ENCODE measurements around the gene CCDC61. TPM values are rescaled to one million over a fixed set of nuclear protein-coding genes. Genes with fewer than 3 reads are reported as not detected.

CCDC61 gene
- total RNA-seq, 1 donor = 5.7 TPM

Small RNAs within 50 kb of the gene (small RNA-seq; reads per million reads assigned to genes)
- gene MIR769 = 5.5 reads per million, percentile 89 among the genes with 10 or more reads in this experiment

Other genes starting within 250 kb of the CCDC61 start
- gene SIX5, start 226.2 kb upstream of the CCDC61 start, total RNA-seq (ENCODE audit: low replicate concordance) = 9.5 and 16.4 TPM in 2 replicates
- 46.5 and 85.2 TPM in 2 replicates for gene DMPK, start 213.0 kb upstream of the CCDC61 start, total RNA-seq (ENCODE audit: low replicate concordance)
- 28.6 and 41.4 TPM in 2 replicates for gene DMWD, start 202.6 kb upstream of the CCDC61 start, total RNA-seq (ENCODE audit: low replicate concordance)
- 0.18 TPM in 1 of 2 replicates, not detected in the other for gene RSPH6A, start 180.2 kb upstream of the CCDC61 start, total RNA-seq (ENCODE audit: low replicate concordance)
- 21.3 and 38.1 TPM in 2 replicates for gene SYMPK, start 132.3 kb upstream of the CCDC61 start, total RNA-seq (ENCODE audit: low replicate concordance)
- not detected in 2 replicates for gene FOXA3, start 131.1 kb upstream of the CCDC61 start, total RNA-seq (ENCODE audit: low replicate concordance)
- 21.3 and 25.7 TPM in 2 replicates for gene IRF2BP1, start 109.3 kb upstream of the CCDC61 start, total RNA-seq (ENCODE audit: low replicate concordance)
- gene MYPOP, start 92.9 kb upstream of the CCDC61 start, total RNA-seq (ENCODE audit: low replicate concordance) = 0.33 and 2.4 TPM in 2 replicates
- not detected in 2 replicates for gene NANOS2, start 80.7 kb upstream of the CCDC61 start, total RNA-seq (ENCODE audit: low replicate concordance)
- gene NOVA2, start 21.6 kb upstream of the CCDC61 start, total RNA-seq (ENCODE audit: low replicate concordance) = under 0.01 and 0.27 TPM in 2 replicates
- gene PGLYRP1, start 27.6 kb downstream of the CCDC61 start, total RNA-seq (ENCODE audit: low replicate concordance) = not detected in 2 replicates
- 0.27 and 0.74 TPM in 2 replicates for gene IGFL4, start 45.5 kb downstream of the CCDC61 start, total RNA-seq (ENCODE audit: low replicate concordance)
- not detected in 2 replicates for gene IGFL3, start 129.2 kb downstream of the CCDC61 start, total RNA-seq (ENCODE audit: low replicate concordance)
- gene IGFL2, start 152.8 kb downstream of the CCDC61 start, total RNA-seq (ENCODE audit: low replicate concordance) = 0.09 TPM in 1 of 2 replicates, not detected in the other
- gene IGFL1, start 234.3 kb downstream of the CCDC61 start, total RNA-seq (ENCODE audit: low replicate concordance) = not detected in 2 replicates

Measured in fibroblast of the aortic adventitia (primary cell).